WTC11 (cell line): ENCODE measurements around the gene OR10G3.

Source experiments
- ATF2 ChIP-seq: sonication (generic); formaldehyde crosslinking; IDR thresholded peaks from 2 replicates; pipeline ENCODE4 v1.8.1; 2022; ENCODE audit warnings: low read depth, missing genetic modification reagents, borderline replicate concordance
- CTCF ChIP-seq: fragments of 200-600 bp; IDR thresholded peaks from 2 replicates; pipeline ENCODE4 v1.8.0; 2022; ENCODE audit warnings: antibody characterized with exemption
- MAX ChIP-seq: sonication (generic); formaldehyde crosslinking; IDR thresholded peaks from 2 replicates; pipeline ENCODE4 v1.8.0; 2022; ENCODE audit warnings: mild to moderate bottlenecking, missing genetic modification reagents
- NFATC4 ChIP-seq: fragments of 250-450 bp; sonication (Bioruptor Pico); IDR thresholded peaks from 2 replicates; pipeline ENCODE4 v1.9.0; 2021; ENCODE audit warnings: mild to moderate bottlenecking
- NR2C2 ChIP-seq: sonication (generic); formaldehyde crosslinking; IDR thresholded peaks from 2 replicates; pipeline ENCODE4 v1.8.0; 2022; ENCODE audit warnings: mild to moderate bottlenecking, missing genetic modification reagents
- PREB ChIP-seq: sonication (generic); formaldehyde crosslinking; IDR thresholded peaks from 2 replicates; pipeline ENCODE4 v1.8.1; 2022; ENCODE audit warnings: mild to moderate bottlenecking, missing genetic modification reagents, moderate library complexity, borderline replicate concordance
- TCF7 ChIP-seq: sonication (generic); formaldehyde crosslinking; IDR thresholded peaks from 2 replicates; pipeline ENCODE4 v1.8.0; 2022; ENCODE audit warnings: mild to moderate bottlenecking, low read depth, missing genetic modification reagents, moderate library complexity
- ZNF281 ChIP-seq: sonication (generic); formaldehyde crosslinking; IDR thresholded peaks from 2 replicates; pipeline ENCODE4 v1.8.0; 2023; ENCODE audit warnings: mild to moderate bottlenecking, missing genetic modification reagents

- no peak for TF ChIP-seq CTCF
- TF ChIP-seq NR2C2 (CRISPR knock-in tag): no peak
- TF ChIP-seq ATF2: no peak
- TF ChIP-seq PREB (CRISPR knock-in tag): no peak
- TF ChIP-seq TCF7 (CRISPR knock-in tag): no peak
- TF ChIP-seq ZNF281 (CRISPR knock-in tag): no peak
- no peak for TF ChIP-seq MAX
- TF ChIP-seq NFATC4 (CRISPR knock-in tag): no peak
Observed at GRCh38 chr14:21614240-21614639, 34.4 kb upstream of the OR10G3 start.
